ENCODE data around the gene ACTN4.

ACTN4 gene

DNA sequence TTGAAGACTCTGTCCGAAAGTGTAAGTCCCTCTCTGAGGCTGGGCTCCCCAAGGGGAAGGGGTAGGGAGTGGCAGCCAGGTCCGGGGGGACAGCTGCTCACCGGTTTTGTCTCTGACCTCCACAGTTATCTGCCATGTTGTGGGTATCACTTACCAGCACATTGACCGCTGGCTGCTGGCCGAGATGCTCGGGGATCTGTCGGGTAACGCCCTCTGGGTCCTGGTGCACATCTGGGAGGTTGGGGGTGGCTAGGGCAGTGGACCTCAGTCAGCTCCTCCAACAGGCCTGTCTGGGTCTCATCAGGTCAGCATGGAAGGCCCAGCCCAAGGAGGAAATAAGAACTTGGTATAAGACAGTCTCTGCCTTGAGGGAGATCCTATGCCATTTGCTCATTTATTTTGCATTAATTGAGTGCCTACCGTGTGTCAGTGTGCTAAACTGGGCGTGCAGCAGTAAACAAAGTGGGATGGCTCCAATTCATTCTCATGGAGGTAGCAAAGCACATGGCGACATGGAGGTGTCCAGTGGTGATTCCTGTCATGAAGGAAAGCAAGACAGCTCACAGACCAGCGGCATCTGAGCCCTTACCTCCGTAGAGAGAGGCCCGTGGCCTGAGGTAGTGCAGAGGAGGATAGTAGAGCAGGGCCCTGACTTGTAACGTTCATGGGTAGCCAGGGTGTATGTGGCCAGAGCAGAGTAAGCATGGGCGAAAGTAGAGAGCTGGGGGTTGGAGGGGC is 14.8 kb upstream of the ACTN4 start:
- TF ChIP-seq FOXP2 (optimal IDR thresholded peaks at IDR 0.05; ENCODE audit: control extremely low read depth, extremely low read length, insufficient read depth) (no peak), POLR2AphosphoS5 (IDR thresholded peaks at IDR 0.05; ENCODE audit: borderline replicate concordance, low read depth, low read length) (no peak), EZH2 (IDR thresholded peaks at IDR 0.05) (no peak)
- Histone ChIP-seq H3K27ac (no peak overlapping the region), H3K4me3 (no peak overlapping the region), H3K9me3 (ENCODE audit: low read depth, low read length) (no peaks in the 10 kb centered on the region), H3K9ac (ENCODE audit: insufficient read length) (no peak overlapping the region), H3K36me3 (ENCODE audit: insufficient read depth, low read length) (peaks cover 38% of the 10 kb centered on the region)
- DNase-seq (ENCODE audit: low read depth, low spot score): no peak

DNA sequence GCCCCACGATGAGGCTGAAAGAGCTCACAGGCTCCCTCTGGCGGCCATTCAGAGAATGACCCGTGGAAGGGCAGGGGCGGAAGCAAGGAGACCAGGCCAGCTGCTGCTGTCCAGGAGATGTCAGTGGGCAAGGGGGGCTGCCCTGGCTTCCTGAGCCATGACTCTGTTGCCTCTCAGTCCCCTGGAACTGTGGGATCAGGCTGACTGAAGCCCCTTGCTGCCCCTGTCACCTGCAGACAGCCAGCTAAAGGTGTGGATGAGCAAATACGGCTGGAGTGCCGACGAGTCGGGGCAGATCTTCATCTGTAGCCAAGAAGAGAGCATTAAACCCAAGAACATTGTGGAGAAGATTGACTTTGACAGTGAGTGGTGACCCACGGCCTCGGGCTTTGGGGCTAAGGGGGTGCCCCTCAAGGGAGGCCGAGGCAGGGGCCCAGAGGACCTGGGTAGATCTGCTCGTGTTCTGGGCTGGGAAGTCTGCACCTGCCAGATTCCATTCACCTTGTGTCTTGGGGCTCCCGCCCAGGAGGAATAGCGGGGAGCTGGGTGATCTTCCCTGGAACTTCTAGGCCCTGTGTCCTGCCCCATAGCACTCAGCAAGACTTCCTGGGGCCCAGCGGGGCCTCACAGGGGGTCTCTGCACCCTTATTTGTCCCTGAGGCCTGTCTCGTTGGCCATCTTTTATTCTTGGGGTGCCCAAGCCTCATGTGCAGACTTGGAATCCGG is 12.5 kb upstream of the ACTN4 start:
- Histone ChIP-seq H3K4me3 (no peak overlapping the region), H3K27ac (no peak overlapping the region), H3K36me3 (ENCODE audit: insufficient read depth, low read length) (peaks cover 23% of the 10 kb centered on the region), H3K9me3 (ENCODE audit: low read depth, low read length) (no peaks in the 10 kb centered on the region), H3K9ac (ENCODE audit: insufficient read length) (no peak overlapping the region)
- TF ChIP-seq EZH2 (IDR thresholded peaks at IDR 0.05): no peak
- TF ChIP-seq POLR2AphosphoS5 (IDR thresholded peaks at IDR 0.05; ENCODE audit: borderline replicate concordance, low read depth, low read length): no peak
- DNase-seq (ENCODE audit: low read depth, low spot score): no peak

DNA sequence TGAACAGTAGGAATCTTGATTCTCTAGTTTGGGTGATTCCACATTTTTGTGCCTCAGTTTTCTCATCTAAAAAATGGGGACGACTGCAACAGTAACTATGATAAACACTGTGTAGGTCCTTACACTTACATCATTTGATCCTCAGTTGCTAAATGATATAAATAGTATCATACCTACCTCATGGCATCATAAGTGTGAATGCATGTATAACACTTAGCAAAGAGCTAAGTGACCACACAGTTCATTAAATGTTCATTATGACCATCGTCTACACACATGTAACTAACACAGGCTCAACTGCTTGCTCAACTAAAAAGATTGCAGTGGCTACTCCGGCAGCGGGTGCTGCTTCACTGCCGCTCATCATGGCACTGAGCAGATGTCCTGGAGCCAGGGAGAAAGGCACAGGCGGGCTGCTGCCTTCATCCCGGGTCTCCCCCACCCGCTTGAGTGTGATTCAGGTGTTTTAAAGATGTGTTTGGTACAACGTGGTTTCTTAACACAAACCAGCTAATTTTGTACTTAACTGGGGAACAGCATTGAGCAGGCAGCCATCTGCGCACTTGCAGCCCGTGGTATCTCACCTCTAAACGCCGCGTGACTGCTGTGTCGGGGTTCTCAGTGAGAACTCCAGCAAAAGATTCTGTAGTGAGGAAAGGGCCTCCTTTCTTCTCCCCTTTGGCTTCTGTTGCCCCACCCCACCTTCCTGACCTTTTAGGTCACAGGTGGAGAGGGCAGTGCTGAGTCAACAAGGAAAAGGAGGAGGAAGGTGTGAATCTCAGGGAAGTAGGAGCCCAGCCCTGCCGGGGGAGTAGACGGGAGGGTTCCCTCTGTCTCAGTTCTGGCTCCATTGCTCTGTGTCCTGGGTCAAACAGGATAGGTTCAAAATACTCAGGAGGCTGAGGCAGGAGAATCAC is 11.7 kb upstream of the ACTN4 start:
- Histone ChIP-seq H3K4me3 (no peak overlapping the region), H3K36me3 (ENCODE audit: insufficient read depth, low read length) (peaks cover 22% of the 10 kb centered on the region), H3K9ac (ENCODE audit: insufficient read length) (no peak overlapping the region), H3K9me3 (ENCODE audit: low read depth, low read length) (no peaks in the 10 kb centered on the region), H3K27ac (no peak overlapping the region)
- TF ChIP-seq POLR2AphosphoS5 (IDR thresholded peaks at IDR 0.05; ENCODE audit: borderline replicate concordance, low read depth, low read length): no peak
- TF ChIP-seq EZH2 (IDR thresholded peaks at IDR 0.05): no peak
- TF ChIP-seq FOXP2 (optimal IDR thresholded peaks at IDR 0.05; ENCODE audit: control extremely low read depth, extremely low read length, insufficient read depth): no peak
- DNase-seq (ENCODE audit: low read depth, low spot score): no peak

DNA sequence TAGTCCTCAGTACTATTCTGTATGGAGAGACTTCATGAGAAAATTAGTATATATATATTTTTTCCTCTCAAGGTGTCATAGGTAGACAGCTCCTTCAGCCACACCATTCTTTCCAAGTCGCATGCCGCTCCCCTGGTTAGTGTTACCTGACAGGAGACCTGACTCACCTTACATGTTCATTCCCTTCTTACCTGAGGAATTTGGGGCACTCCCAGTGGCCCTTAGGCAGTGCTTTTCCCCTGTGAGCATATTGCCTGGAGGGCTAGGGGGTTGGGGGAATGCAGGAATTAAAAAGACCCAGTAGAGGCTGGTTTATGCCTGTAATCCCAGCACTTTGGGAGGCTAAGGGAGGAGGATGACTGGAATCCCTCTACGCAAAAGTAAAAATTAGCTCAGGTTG is 9.0 kb upstream of the ACTN4 start:
- no peak overlapping the region for H3K27ac ChIP-seq
- no peak for TF ChIP-seq EZH2 (IDR thresholded peaks at IDR 0.05)
- no peak for TF ChIP-seq FOXP2 (optimal IDR thresholded peaks at IDR 0.05; ENCODE audit: control extremely low read depth, extremely low read length, insufficient read depth)
- TF ChIP-seq POLR2AphosphoS5 (IDR thresholded peaks at IDR 0.05; ENCODE audit: borderline replicate concordance, low read depth, low read length): no peak

DNA sequence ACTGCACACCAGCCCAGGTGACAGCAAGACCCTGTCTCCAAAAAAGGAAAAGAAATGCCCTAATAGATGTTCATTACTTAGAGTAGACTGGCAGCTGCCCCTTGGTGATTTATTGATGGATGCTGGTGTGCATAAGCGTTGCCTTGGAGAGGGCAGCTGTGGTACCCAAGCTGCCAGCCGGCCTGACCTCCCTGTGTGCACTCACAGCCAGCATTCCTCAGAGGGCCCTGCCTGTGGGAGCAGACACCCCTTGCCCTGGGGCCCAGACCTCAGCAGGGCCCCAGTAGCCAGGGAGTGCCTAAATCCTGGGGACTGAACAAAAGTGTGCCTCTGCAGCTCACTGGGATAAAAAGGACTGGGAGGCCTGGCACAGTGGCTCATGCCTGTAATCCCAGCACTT is 7.8 kb upstream of the ACTN4 start:
- Histone ChIP-seq H3K36me3 (ENCODE audit: insufficient read depth, low read length) (peaks cover 17% of the 10 kb centered on the region), H3K27ac (no peak overlapping the region), H3K9me3 (ENCODE audit: low read depth, low read length) (no peaks in the 10 kb centered on the region), H3K4me3 (no peak overlapping the region), H3K9ac (ENCODE audit: insufficient read length) (no peak overlapping the region)
- TF ChIP-seq POLR2AphosphoS5 (IDR thresholded peaks at IDR 0.05; ENCODE audit: borderline replicate concordance, low read depth, low read length): no peak
- DNase-seq (ENCODE audit: low read depth, low spot score): no peak

More for the DNA sequence above, 9.0 kb upstream of the ACTN4 start:
- DNase-seq (ENCODE audit: low read depth, low spot score): no peak
- Histone ChIP-seq H3K36me3 (ENCODE audit: insufficient read depth, low read length) (peaks cover 17% of the 10 kb centered on the region), H3K9ac (ENCODE audit: insufficient read length) (no peak overlapping the region), H3K4me3 (no peak overlapping the region), H3K9me3 (ENCODE audit: low read depth, low read length) (no peaks in the 10 kb centered on the region)

DNA sequence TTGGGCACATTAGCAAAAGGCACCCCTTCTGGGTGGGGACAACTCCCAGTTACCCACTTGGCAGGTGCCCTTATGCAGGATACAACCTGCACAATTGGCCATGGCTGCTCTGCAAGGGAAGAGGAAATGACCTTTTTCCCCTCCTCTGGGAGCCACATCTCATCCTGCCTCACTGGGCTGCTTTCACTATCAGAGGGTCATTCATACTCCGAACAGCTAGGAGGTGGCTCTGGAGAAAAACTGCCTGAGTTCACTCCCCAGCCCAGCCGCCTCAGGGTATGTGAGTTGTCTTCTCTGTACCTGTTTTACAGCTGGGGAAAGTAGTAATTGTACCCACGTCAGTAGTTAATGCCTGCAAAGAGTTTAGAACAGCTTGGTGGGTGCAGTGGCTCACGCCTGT is 7.1 kb upstream of the ACTN4 start:
- Histone ChIP-seq H3K9ac (ENCODE audit: insufficient read length) (no peak overlapping the region), H3K4me3 (no peak overlapping the region), H3K9me3 (ENCODE audit: low read depth, low read length) (no peaks in the 10 kb centered on the region), H3K36me3 (ENCODE audit: insufficient read depth, low read length) (peaks cover 10% of the 10 kb centered on the region), H3K27ac (no peak overlapping the region)
- TF ChIP-seq POLR2AphosphoS5 (IDR thresholded peaks at IDR 0.05; ENCODE audit: borderline replicate concordance, low read depth, low read length) (no peak), EZH2 (IDR thresholded peaks at IDR 0.05) (no peak), FOXP2 (optimal IDR thresholded peaks at IDR 0.05; ENCODE audit: control extremely low read depth, extremely low read length, insufficient read depth) (no peak)
- no peak for DNase-seq (ENCODE audit: low read depth, low spot score)

DNA sequence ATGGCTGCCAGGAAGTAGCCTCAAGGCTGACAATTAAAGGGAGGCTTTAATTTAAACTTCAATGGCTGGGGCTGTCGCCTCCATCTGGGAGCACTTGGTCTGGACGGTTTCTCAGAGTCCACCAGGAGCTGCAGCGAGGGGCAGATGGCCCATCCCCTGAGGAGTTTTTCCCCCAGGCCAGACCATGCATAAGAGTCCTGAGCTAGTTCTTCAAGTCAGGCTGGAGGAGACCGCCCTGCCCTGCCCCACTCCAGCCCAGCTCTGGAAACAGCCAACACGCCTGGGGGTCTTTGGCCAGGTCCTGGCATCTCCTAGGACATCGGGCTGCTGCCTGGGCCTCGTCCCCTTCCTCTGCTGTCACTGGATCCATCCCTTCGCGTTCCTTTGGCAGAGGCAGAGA is 5.3 kb upstream of the ACTN4 start:
- Histone ChIP-seq H3K27ac (no peak overlapping the region), H3K4me3 (no peak overlapping the region), H3K9ac (ENCODE audit: insufficient read length) (no peak overlapping the region), H3K36me3 (ENCODE audit: insufficient read depth, low read length) (no peaks in the 10 kb centered on the region), H3K9me3 (ENCODE audit: low read depth, low read length) (no peaks in the 10 kb centered on the region)
- no peak for TF ChIP-seq FOXP2 (optimal IDR thresholded peaks at IDR 0.05; ENCODE audit: control extremely low read depth, extremely low read length, insufficient read depth)
- no peak for TF ChIP-seq POLR2AphosphoS5 (IDR thresholded peaks at IDR 0.05; ENCODE audit: borderline replicate concordance, low read depth, low read length)
- no peak for TF ChIP-seq EZH2 (IDR thresholded peaks at IDR 0.05)
- no peak for DNase-seq (ENCODE audit: low read depth, low spot score)

DNA sequence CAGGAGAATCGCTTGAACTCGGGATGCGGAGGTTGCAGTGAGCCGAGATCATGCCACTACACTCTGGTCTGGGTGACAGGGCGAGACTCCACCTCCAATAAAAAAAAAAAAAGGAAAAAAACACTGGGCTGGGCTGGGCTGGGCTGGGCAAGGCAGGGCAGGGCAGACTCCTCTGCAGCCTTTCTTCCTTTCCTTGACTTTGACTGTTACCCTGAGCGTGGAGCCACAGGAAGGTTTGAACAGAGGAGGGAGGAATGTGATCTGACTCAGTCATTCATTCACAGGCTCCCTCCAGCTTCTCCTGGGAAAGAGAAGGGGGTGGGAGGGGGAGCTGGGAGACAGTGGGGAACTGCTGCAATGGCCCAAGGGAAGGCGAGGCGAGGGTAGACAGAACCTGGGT is 2.7 kb upstream of the ACTN4 start:
- no peaks in the 10 kb centered on the region for H3K36me3 ChIP-seq (ENCODE audit: insufficient read depth, low read length)
- H3K9me3 ChIP-seq (ENCODE audit: low read depth, low read length): no peaks in the 10 kb centered on the region
- TF ChIP-seq FOXP2 (optimal IDR thresholded peaks at IDR 0.05; ENCODE audit: control extremely low read depth, extremely low read length, insufficient read depth): no peak
- no peak for TF ChIP-seq EZH2 (IDR thresholded peaks at IDR 0.05)
- TF ChIP-seq POLR2AphosphoS5 (IDR thresholded peaks at IDR 0.05; ENCODE audit: borderline replicate concordance, low read depth, low read length): no peak
- no peak overlapping the region for H3K4me3 ChIP-seq
- H3K9ac ChIP-seq (ENCODE audit: insufficient read length): no peak overlapping the region
- no peak for DNase-seq (ENCODE audit: low read depth, low spot score)
- no peak overlapping the region for H3K27ac ChIP-seq

Measured in SK-N-MC (cell line).